ENCODE data around the gene GPX3.

- TF ChIP-seq POLR2A (IDR thresholded peaks at IDR 0.05) (no peak), CTCF (IDR thresholded peaks at IDR 0.05) (no peak), POLR2AphosphoS5 (IDR thresholded peaks at IDR 0.05) (no peak)
Measured at GRCh38 chr5:151062405-151063141, 42.2 kb downstream of the GPX3 start.

Measured in gastroesophageal sphincter (tissue), 3 donors.